ENCODE measurements around the gene SNAP91.

- TF ChIP-seq CTCF (IDR thresholded peaks at IDR 0.05) (peak in 2 of 3 experiments; percentile 16 to 35), POLR2A (IDR thresholded peaks at IDR 0.05) (no peak)
Measured at GRCh38 chr6:83518816-83519480, 190.0 kb downstream of the SNAP91 start.

Measured in testis (tissue), 2 donors.